Panc1 (cell line): Measurements from ENCODE around the gene CFAP20DC. TPM values are rescaled to one million over a fixed set of nuclear protein-coding genes. Genes with fewer than 3 reads are reported as not detected.

Experiments
- ATAC-seq: fragments of 200-7000 bp; cut with Tn5 transposase; 2 replicates; pipeline ENCODE4 v1.9.1; 2020; ENCODE audit warnings: mild to moderate bottlenecking, moderate library complexity
- BruUV-seq: library from RNA; stranded (reverse); fragments of 400-500 nt; replicated peaks from 2 replicates; lab custom pipeline; 2021; lab: Mats Ljungman, UMichigan
- CTCF ChIA-PET: fragments of 300-600 bp; sonication (Branson Sonifier 250); formaldehyde crosslinking; loops from one replicate; lab custom pipeline; 2022; ENCODE audit warnings: antibody characterized with exemption; lab: Charles Lee
- POLR2A ChIA-PET: fragments of 300-600 bp; sonication (Branson Sonifier 250); formaldehyde crosslinking; loops from one replicate; lab custom pipeline; 2022; ENCODE audit warnings: antibody characterized with exemption; lab: Charles Lee
- DNase-seq: peaks from one replicate; pipeline ENCODE4 v3.0.0-alpha.2; 2010; ENCODE audit warnings: low read depth, low spot score
- H3K27ac ChIP-seq: 2 replicates; pipeline ENCODE4 v1.5.1; 2011; ENCODE audit warnings: mild to moderate bottlenecking, low read length, inconsistent platforms
- H3K27me3 ChIP-seq: fragments of 200-500 bp; sonication (Bioruptor generic); 2 replicates; pipeline ENCODE4 v1.6.0; 2014; ENCODE audit warnings: low read length, inconsistent platforms; ENCODE audit not compliant: control insufficient read depth, insufficient read depth
- H3K36me3 ChIP-seq: fragments of 200-500 bp; sonication (Bioruptor generic); 2 replicates; pipeline ENCODE4 v1.5.1; 2014; ENCODE audit warnings: inconsistent platforms, mild to moderate bottlenecking, low read length, moderate library complexity; ENCODE audit not compliant: control insufficient read depth, insufficient read depth
- H3K4me1 ChIP-seq: 2 replicates; pipeline ENCODE4 v1.5.1; 2011; ENCODE audit warnings: inconsistent platforms, mild to moderate bottlenecking, low read length, moderate library complexity; ENCODE audit not compliant: control insufficient read depth, insufficient read depth
- H3K4me3 ChIP-seq, 2 experiments: 2 replicates each; pipeline ENCODE4 v1.5.1; 2011 to 2012; ENCODE audit warnings: low read depth in 2 of 2, low read length in 2 of 2, mild to moderate bottlenecking in 2 of 2, inconsistent platforms in 1 of 2, moderate library complexity in 1 of 2
- H3K9me3 ChIP-seq: fragments of 200-500 bp; sonication (Bioruptor generic); 2 replicates; pipeline ENCODE4 v1.5.1; 2014; ENCODE audit warnings: low read depth, mild to moderate bottlenecking, inconsistent platforms, low read length, moderate library complexity; ENCODE audit not compliant: control insufficient read depth, insufficient read depth
- POLR2AphosphoS5 ChIP-seq: IDR thresholded peaks from 2 replicates; pipeline ENCODE4 v1.6.1; 2012; ENCODE audit warnings: mild to moderate bottlenecking, low read depth, low read length, moderate library complexity
- REST ChIP-seq, 2 experiments: IDR thresholded peaks; 2 replicates each; pipeline ENCODE4 v1.6.1; 2011 to 2012; ENCODE audit warnings: low read depth in 2 of 2, control low read depth in 1 of 2, low read length in 1 of 2, mild to moderate bottlenecking in 1 of 2, moderate library complexity in 1 of 2; ENCODE audit not compliant: insufficient read depth in 1 of 2
- SIN3A ChIP-seq: IDR thresholded peaks from 2 replicates; pipeline ENCODE4 v1.6.1; 2012; ENCODE audit warnings: low read depth, mild to moderate bottlenecking, low read length, moderate library complexity, borderline replicate concordance; ENCODE audit not compliant: insufficient read depth
- TCF7L2 ChIP-seq: IDR thresholded peaks from 2 replicates; pipeline ENCODE4 v1.6.1; 2011; ENCODE audit warnings: mild to moderate bottlenecking, low read depth, low read length, inconsistent platforms
- in situ Hi-C: cut with HindIII; loops from 2 replicates; pipeline ENCODE4 v1.10.0; 2016; ENCODE audit warnings: low sequenced_read_pairs, low pct_unique_long_range_greater_than_20kb
- intact Hi-C: fragments of 100-400 bp; cut with micrococcal nuclease; formaldehyde crosslinking; loops from one replicate; pipeline ENCODE4 v1.10.0; 2022; ENCODE audit not compliant: unreplicated experiment
- total RNA-seq: library from RNA; stranded (reverse); gene quantifications from one replicate; pipeline ENCODE4 v1.2.1, GENCODE V29; 2021; ENCODE audit not compliant: unreplicated experiment
- TF ChIP-seq, protein P1 (sequence below): fragments of 450-650 bp; IDR thresholded peaks from 2 replicates; pipeline ENCODE4 v1.5.1; 2017; ENCODE audit warnings: mild to moderate bottlenecking

CFAP20DC gene
- total RNA-seq, 1 experiment from 2014 or later: 4.0 TPM

DNA sequence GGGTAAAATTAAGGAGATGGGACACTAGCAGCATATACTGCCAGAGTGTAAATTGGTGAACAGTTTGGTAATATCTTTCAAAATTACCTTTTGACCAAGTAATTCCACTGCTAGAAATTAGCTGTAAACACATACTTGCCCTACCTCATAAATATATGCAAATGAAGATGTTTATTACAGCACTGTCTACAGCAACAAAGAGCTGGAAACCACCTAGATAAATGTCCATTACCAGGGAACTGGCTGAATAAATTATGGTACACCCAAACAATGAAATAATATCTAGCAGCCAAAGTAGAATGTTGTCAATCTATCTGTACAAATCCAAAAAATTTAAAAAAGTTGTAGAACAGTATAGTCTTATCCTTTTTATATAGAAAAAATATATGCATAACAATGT, 277.4 kb downstream of the CFAP20DC start:
- ChIA-PET CTCF (no interaction called here), POLR2A (no interaction called here)
- no peak for DNase-seq
- Histone ChIP-seq H3K27me3 (no peaks in the 10 kb centered on the region), H3K4me1 (no peaks in the 10 kb centered on the region), H3K36me3 (no peaks in the 10 kb centered on the region), H3K27ac (no peak overlapping the region), H3K4me3 (no peak overlapping the region), H3K9me3 (no peaks in the 10 kb centered on the region)
- no TSS peak for BruUV-seq
- in situ Hi-C loops (no loop called here), intact Hi-C loops (no loop called here)
- no peak for TF ChIP-seq TCF7L2
- TF ChIP-seq REST (IDR thresholded peaks at IDR 0.05; ENCODE audit: insufficient read depth in 1 of 2, low read depth in 2 of 2, low read length in 1 of 2): no peak
- TF ChIP-seq SIN3A: no peak
- TF ChIP-seq, protein P1, sequence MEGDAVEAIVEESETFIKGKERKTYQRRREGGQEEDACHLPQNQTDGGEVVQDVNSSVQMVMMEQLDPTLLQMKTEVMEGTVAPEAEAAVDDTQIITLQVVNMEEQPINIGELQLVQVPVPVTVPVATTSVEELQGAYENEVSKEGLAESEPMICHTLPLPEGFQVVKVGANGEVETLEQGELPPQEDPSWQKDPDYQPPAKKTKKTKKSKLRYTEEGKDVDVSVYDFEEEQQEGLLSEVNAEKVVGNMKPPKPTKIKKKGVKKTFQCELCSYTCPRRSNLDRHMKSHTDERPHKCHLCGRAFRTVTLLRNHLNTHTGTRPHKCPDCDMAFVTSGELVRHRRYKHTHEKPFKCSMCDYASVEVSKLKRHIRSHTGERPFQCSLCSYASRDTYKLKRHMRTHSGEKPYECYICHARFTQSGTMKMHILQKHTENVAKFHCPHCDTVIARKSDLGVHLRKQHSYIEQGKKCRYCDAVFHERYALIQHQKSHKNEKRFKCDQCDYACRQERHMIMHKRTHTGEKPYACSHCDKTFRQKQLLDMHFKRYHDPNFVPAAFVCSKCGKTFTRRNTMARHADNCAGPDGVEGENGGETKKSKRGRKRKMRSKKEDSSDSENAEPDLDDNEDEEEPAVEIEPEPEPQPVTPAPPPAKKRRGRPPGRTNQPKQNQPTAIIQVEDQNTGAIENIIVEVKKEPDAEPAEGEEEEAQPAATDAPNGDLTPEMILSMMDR: no peak
- TF ChIP-seq POLR2AphosphoS5: no peak
- no peak for ATAC-seq

GRCh38 chr3:58769065-58769464, 280.8 kb downstream of the CFAP20DC start:
- in situ Hi-C loops (no loop called here), intact Hi-C loops (no loop called here)
- POLR2A ChIA-PET: no interaction called here
- no peak overlapping the region for H3K27ac ChIP-seq
- no peaks in the 10 kb centered on the region for H3K9me3 ChIP-seq
- no peak overlapping the region for H3K4me3 ChIP-seq
- CTCF ChIA-PET: no interaction called here
- H3K27me3 ChIP-seq: no peaks in the 10 kb centered on the region
- TF ChIP-seq SIN3A (no peak), REST (IDR thresholded peaks at IDR 0.05; ENCODE audit: insufficient read depth in 1 of 2, low read depth in 2 of 2, low read length in 1 of 2) (no peak), POLR2AphosphoS5 (no peak), TCF7L2 (no peak)
- TF ChIP-seq, protein P1: no peak
- DNase-seq (no peak), ATAC-seq (no peak)
- no peaks in the 10 kb centered on the region for H3K4me1 ChIP-seq
- no TSS peak for BruUV-seq
- H3K36me3 ChIP-seq: no peaks in the 10 kb centered on the region
